ENCODE results near the gene KCNN3. TPM values are rescaled to one million over a fixed set of nuclear protein-coding genes. Genes with fewer than 3 reads are reported as not detected.
A peak's percentile ranks its signal among the peaks of the same experiment; 100 is the strongest.

KCNN3 gene
- total RNA-seq, 1 donor from 2014 or later: 30.8 TPM

DNA sequence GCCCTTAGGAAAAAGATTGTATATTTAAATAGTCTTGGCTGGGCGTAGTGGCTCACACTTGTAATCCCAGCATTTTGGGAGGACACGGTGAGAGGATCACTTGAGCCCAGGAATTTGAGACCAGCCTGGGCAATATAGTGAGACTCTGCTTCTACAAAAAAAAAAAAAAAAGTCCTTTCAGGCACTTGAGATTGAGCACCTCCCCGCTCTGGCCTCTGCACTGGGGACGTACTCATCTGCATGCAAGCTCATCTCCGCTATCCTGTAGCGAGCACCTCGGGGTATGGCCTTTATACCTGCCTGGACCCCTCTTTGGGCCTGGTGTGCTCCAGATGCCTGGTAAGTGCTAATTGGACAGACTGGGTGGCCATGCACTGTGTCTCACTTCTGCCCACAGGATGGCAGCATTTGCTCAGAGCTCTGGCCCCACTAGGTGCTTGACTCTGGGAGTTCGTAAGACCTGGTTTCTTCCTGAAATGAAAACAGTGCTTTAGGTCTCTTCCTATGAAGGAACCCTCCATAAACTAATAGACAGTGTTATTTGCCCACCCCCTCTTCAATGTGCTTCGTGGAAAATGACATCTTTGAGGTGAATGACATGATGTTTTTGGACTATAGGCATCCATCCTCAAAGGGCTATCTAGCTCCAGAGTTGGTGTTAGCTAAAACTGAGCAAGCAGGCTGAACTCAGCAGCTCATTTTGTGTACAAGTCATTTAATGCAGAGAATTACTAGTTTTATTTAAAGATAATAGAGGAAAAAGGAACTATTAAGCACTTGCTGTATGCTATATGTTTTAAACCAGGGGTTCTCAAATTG lies 200.4 kb downstream of the KCNN3 start:
- DNase-seq (ENCODE audit: low read depth): peak; percentile 78

DNA sequence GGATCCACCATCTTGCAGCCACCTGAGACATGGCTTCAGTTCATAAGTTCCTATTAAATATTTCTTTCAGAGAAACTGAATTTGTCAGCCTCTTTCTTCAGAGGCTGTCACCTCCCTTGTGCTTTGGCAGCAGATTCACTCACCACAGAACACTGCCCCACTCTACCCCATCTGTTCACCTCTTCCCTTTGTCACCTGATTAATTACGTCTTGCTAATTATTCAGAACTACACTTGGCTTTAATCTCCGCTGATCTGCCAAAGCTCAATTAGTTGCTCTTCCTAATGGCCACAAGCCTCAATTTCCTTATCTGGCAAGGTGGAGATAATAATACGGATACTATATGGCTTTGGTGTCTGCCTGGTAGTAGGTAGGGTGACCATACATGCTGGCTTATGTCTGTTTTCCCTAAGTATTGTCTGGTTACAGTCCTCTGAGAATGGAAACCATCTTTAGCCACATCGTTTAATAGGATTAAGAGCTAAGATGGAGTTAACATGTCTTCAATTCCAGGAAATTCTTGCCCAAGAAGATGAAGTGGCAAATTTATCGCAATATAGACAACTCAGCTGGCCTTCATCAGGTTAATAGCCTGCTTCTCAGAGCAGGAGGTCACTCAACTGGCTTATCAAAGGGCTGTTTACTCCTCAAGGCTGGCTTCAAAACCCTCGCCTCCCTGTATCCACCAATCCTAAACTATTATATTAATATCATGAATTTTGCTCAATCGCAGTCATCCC lies 203.9 kb downstream of the KCNN3 start:
- no peak for DNase-seq (ENCODE audit: low read depth)

GRCh38 chr1:154664331-154665002 lies 205.6 kb downstream of the KCNN3 start:
- peak; percentile 26 for DNase-seq (ENCODE audit: low read depth)

- DNase-seq (ENCODE audit: low read depth): peak; percentile 43
Measured at GRCh38 chr1:154663471-154664060, 206.5 kb downstream of the KCNN3 start.

- no peak for DNase-seq (ENCODE audit: low read depth)
Measured at GRCh38 chr1:154661110-154661509, 209.0 kb downstream of the KCNN3 start.

DNA sequence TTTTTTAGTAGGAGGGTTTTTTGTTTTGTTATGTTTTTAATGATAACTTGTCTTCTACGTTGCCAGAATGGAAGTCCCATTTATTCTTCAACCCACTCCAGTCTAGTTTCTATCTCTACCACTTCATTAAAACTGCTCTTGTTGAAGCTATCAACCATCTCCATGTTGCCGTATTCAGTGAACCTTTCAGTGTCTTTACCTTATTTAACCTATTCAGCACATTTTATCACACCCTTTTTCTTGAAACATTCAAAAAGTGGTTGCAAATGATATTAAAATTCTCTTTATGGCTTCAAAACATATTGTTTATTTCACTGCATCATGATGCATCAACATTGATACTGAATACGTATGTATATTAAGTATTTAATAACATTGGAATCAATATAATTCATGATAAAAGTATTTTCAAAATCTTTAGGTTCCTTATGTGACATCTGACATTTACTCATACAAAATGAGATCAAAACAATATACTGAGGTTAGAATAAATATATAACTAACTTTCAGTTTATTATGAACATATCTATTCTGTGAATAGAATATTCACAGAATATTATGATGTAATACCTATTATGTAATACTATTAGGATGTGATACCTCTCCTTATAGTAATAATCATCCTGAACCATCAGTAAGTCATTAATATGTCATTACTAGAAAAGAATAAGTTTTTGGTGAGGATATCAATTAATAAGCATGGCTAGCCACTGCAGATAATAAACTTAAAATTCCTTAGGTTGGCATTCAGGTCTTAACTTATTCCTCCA lies 210.1 kb downstream of the KCNN3 start:
- no peak for DNase-seq (ENCODE audit: low read depth)

DNA sequence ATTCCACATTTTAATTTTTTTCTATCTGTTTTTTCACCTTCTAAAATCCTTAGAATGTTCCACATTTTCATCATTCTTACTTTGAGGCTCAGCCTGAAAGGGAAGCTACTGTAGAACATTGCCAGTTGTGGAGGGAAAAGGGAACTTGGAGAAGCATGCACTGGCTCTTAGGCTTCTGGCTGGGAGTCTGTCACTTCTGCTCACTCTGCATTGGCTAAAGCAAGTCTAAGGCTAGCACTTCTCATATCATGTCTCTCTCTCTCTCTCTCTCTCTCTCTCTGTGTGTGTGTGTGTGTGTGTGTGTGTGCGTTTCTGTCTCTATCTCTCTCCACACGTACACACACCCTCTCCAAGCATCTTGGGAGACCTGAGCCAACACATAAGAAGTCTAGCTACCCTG lies 212.5 kb downstream of the KCNN3 start:
- DNase-seq (ENCODE audit: low read depth): no peak

DNA sequence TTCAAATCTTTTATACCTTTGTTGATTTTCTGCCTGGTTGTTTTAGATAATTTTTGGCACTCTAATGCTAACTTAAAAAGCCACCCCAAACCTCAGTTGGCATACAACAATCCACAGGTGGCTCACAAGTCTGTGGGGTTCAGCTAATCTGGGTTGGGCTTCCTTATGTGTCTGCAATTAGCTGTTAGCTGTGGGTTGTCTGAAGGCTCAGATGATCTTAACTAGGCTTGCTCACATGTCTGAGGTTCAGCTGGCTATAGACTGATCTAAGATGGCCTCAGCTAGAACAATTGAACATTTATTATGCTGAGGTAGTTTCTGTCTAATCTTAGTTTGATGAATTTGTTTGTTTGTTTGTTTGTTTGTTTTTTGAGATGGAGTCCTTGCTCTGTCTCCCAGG lies 217.2 kb downstream of the KCNN3 start:
- DNase-seq (ENCODE audit: low read depth): peak; percentile 6

Other genes starting within 250 kb of the KCNN3 start
- gene PMVK, start 66.4 kb upstream of the KCNN3 start, total RNA-seq: 10.9 and 11.3 TPM in 2 replicates
- 535 and 641 TPM in 2 replicates for gene PBXIP1, start 85.8 kb upstream of the KCNN3 start, total RNA-seq
- 25.8 and 31.0 TPM in 2 replicates for gene PYGO2, start 91.5 kb upstream of the KCNN3 start, total RNA-seq
- gene SHC1, start 100.5 kb upstream of the KCNN3 start, total RNA-seq: 165 and 171 TPM in 2 replicates
- gene CKS1B, start 104.4 kb upstream of the KCNN3 start, total RNA-seq: 26.6 and 33.5 TPM in 2 replicates
- gene FLAD1, start 113.1 kb upstream of the KCNN3 start, total RNA-seq: 27.2 and 28.1 TPM in 2 replicates
- not detected in 2 replicates for gene LENEP, start 123.3 kb upstream of the KCNN3 start, total RNA-seq
- 24.6 and 26.6 TPM in 2 replicates for gene ZBTB7B, start 132.5 kb upstream of the KCNN3 start, total RNA-seq
- gene DCST2, start 163.5 kb upstream of the KCNN3 start, total RNA-seq: not detected in 2 replicates
- gene DCST1, start 163.5 kb upstream of the KCNN3 start, total RNA-seq: not detected in 2 replicates
- gene ADAM15, start 181.0 kb upstream of the KCNN3 start, total RNA-seq: 27.3 and 33.3 TPM in 2 replicates
- 4.9 and 8.3 TPM in 2 replicates for gene EFNA4, start 193.5 kb upstream of the KCNN3 start, total RNA-seq
- gene EFNA3, start 208.6 kb upstream of the KCNN3 start, total RNA-seq: 0.56 and 0.88 TPM in 2 replicates

Measured in myocyte (in vitro differentiated cells).